OCI-LY7 (cell line): ENCODE results near the gene DUSP21. TPM values are rescaled to one million over a fixed set of nuclear protein-coding genes. Genes with fewer than 3 reads are reported as not detected.

Source experiments
- BruUV-seq: library from RNA; stranded (reverse); fragments of 400-500 nt; replicated peaks from 2 replicates; lab custom pipeline; 2021; lab: Mats Ljungman, UMichigan
- CTCF ChIA-PET: fragments of 300-600 bp; sonication (Branson Sonifier 250); formaldehyde crosslinking; loops from one replicate; lab custom pipeline; 2022; ENCODE audit warnings: antibody characterized with exemption; ENCODE audit not compliant: unreplicated experiment; lab: Charles Lee
- POLR2A ChIA-PET: fragments of 300-600 bp; sonication (Branson Sonifier 250); formaldehyde crosslinking; loops from one replicate; lab custom pipeline; 2022; ENCODE audit warnings: antibody characterized with exemption; lab: Charles Lee
- DNase-seq: peaks from one replicate; pipeline ENCODE4 v3.0.0-alpha.2; 2015; ENCODE audit warnings: low spot score
- H2AFZ ChIP-seq: fragments of 200-600 bp; sonication (generic), shearing (Covaris generic); 2 replicates; pipeline ENCODE4 v1.6.1; 2014; ENCODE audit warnings: mild to moderate bottlenecking, antibody characterized with exemption, low read length, moderate library complexity
- H3K27ac ChIP-seq: fragments of 200-600 bp; sonication (generic); 2 replicates; pipeline ENCODE4 v1.5.1; 2014; ENCODE audit warnings: mixed run types, low read depth, mild to moderate bottlenecking, moderate library complexity, low read length, inconsistent platforms; ENCODE audit not compliant: poor library complexity, severe bottlenecking
- H3K36me3 ChIP-seq: fragments of 200-600 bp; sonication (generic); 2 replicates; pipeline ENCODE4 v1.6.1; 2014; ENCODE audit warnings: mild to moderate bottlenecking, antibody characterized with exemption, low read length, moderate library complexity, mixed read lengths; ENCODE audit not compliant: insufficient read depth
- H3K4me1 ChIP-seq: fragments of 200-600 bp; sonication (generic); 2 replicates; pipeline ENCODE4 v1.5.1; 2014; ENCODE audit warnings: mild to moderate bottlenecking, low read length; ENCODE audit not compliant: insufficient read depth, poor library complexity, severe bottlenecking
- H3K4me2 ChIP-seq: fragments of 200-600 bp; sonication (generic); 2 replicates; pipeline ENCODE4 v1.6.1; 2014; ENCODE audit warnings: mild to moderate bottlenecking, low read length
- H3K4me3 ChIP-seq: fragments of 200-600 bp; sonication (generic); 2 replicates; pipeline ENCODE4 v1.5.1; 2014; ENCODE audit warnings: mild to moderate bottlenecking, low read depth, low read length; ENCODE audit not compliant: poor library complexity, severe bottlenecking
- H3K79me2 ChIP-seq: fragments of 200-600 bp; sonication (generic); 2 replicates; pipeline ENCODE4 v1.6.1; 2016; ENCODE audit warnings: low read depth, mild to moderate bottlenecking, low read length, moderate library complexity, mixed read lengths; ENCODE audit not compliant: insufficient read depth
- H3K9me2 ChIP-seq: fragments of 200-600 bp; sonication (generic); 2 replicates; pipeline ENCODE4 v1.6.1; 2016; ENCODE audit warnings: mild to moderate bottlenecking, low read length, mixed read lengths; ENCODE audit not compliant: insufficient read depth
- H3K9me3 ChIP-seq: fragments of 200-600 bp; sonication (generic); 2 replicates; pipeline ENCODE4 v1.6.1; 2014; ENCODE audit warnings: mild to moderate bottlenecking, mixed run types, low read length, mixed read lengths
- H4K20me1 ChIP-seq: fragments of 200-600 bp; sonication (generic); 2 replicates; pipeline ENCODE4 v1.6.1; 2014; ENCODE audit warnings: mild to moderate bottlenecking, antibody characterized with exemption, low read length, moderate library complexity, mixed read lengths; ENCODE audit not compliant: insufficient read depth
- CTCF ChIP-seq: fragments of 200-600 bp; sonication (generic); conservative IDR thresholded peaks from 2 replicates; pipeline ENCODE4 v1.5.1; 2014; ENCODE audit warnings: mild to moderate bottlenecking, antibody characterized with exemption, low read length, moderate library complexity, mixed read lengths
- EZH2phosphoT487 ChIP-seq: fragments of 200-600 bp; sonication (generic); IDR thresholded peaks from 2 replicates; pipeline ENCODE4 v1.6.1; 2018; ENCODE audit warnings: low read depth, borderline replicate concordance, mild to moderate bottlenecking, mixed run types, antibody characterized with exemption, low read length, moderate library complexity, mixed read lengths
- intact Hi-C: fragments of 100-400 bp; cut with micrococcal nuclease; formaldehyde crosslinking; loops from one replicate; pipeline ENCODE4 v1.10.0; 2022; ENCODE audit not compliant: unreplicated experiment
- total RNA-seq, 2 experiments: library from RNA; depleted of rRNA in 1 of 2; stranded (reverse); fragments of >200 nt in 1 of 2; shearing (Covaris generic) in 1 of 2; gene quantifications; 2 replicates each; pipeline ENCODE4 v1.2.3, GENCODE V29; 2014 to 2022

DUSP21 gene
- total RNA-seq, 2 experiments from 2014 or later, result not detected

GRCh38 chrX:44871931-44872820, 28.4 kb downstream of the DUSP21 start:
- Histone ChIP-seq H3K4me1 (peaks cover 5% of the 10 kb centered on the region), H4K20me1 (peaks cover 7% of the 10 kb centered on the region; the same call in 1 of the 2 replicates), H2AFZ (peak overlapping the region; percentile 67; the same call in 1 of the 2 replicates), H3K36me3 (peaks cover 5% of the 10 kb centered on the region), H3K27ac (peak overlapping the region; percentile 79), H3K4me3 (peak overlapping the region; percentile 87), H3K79me2 (peaks cover 44% of the 10 kb centered on the region), H3K9me3 (no peaks in the 10 kb centered on the region), H3K9me2 (no peaks in the 10 kb centered on the region), H3K4me2 (peak overlapping the region; percentile 85)
- ChIA-PET CTCF (interaction anchor here (0.7 kb wide), 1 partner anchor 94 kb away, joined by 3 read pairs; no protein-coding TSS in a partner anchor), POLR2A (interaction anchor here (0.6 to 1.0 kb wide), 9 partner anchors 15 to 1972 kb away, joined by 3 to 6 read pairs (median 4); no protein-coding TSS in a partner anchor)
- DNase-seq, result no peak
- intact Hi-C loops, result loop anchor here (2.0 to 5.0 kb wide), 3 partner anchors 35 to 329 kb away; partner anchors contain the start of gene FUNDC1
- TSS peak; percentile 83 for BruUV-seq
- TF ChIP-seq EZH2phosphoT487 (no peak), CTCF (no peak)

DNA sequence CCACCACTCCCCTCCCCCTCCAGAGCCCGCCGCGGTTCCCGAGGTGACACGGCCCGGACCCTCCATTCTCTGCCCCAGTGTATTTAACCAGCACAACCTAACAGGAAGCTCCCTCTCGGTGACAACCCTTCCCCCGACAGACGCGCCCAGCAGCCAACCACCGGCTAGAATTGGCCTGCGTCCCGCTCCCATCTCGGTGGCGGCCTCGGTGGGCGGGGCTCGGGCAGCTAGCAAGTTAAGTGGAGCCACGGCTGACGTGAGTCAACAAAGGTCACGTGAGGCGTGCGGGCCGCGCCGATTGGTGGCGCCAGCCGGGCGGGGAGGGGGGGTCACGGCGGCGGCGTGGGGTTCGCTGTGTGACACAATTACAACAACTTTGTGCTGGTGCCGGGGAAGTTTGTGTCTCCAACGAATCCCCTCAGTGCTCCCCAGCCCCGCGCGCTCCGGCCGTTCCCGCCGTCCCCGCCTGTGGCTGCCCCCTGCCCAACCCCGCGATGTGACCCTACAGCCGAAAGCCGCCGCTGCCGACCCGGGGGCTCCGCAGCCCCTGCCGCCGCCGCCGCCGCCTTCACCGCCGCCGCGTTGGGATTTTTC, 29.1 kb downstream of the DUSP21 start, which contains the start of gene KDM6A:
Gene KDM6A, plus strand, starts transcription at position 368 of the 594 bp plus-strand sequence. CDS start 364 bp downstream, outside the sequence.
- Histone ChIP-seq H3K4me1 (peaks cover 5% of the 10 kb centered on the region), H3K4me3 (peak within 1 kb of the TSS; percentile 87), H3K27ac (peak within 1 kb of the TSS; percentile 87), H3K36me3 (peaks cover 7% of the 10 kb centered on the region), H2AFZ (peak within 1 kb of the TSS; percentile 67), H3K79me2 (peaks cover 52% of the 10 kb centered on the region), H3K9me2 (no peaks in the 10 kb centered on the region), H3K9me3 (no peaks in the 10 kb centered on the region), H3K4me2 (peak within 1 kb of the TSS; percentile 87), H4K20me1 (peaks cover 7% of the 10 kb centered on the region; the same call in 1 of the 2 replicates)
- peak; percentile 94 for DNase-seq
- intact Hi-C loops, result loop anchor here (2.0 to 5.0 kb wide), 3 partner anchors 34 to 330 kb away; partner anchors contain the start of gene FUNDC1
- no TSS peak for BruUV-seq
- CTCF ChIA-PET, result interaction anchor here (0.6 to 0.7 kb wide), 2 partner anchors 93 to 340 kb away, joined by 3 read pairs; no protein-coding TSS in a partner anchor
- TF ChIP-seq CTCF, result no peak
- TF ChIP-seq EZH2phosphoT487, result no peak
- POLR2A ChIA-PET, result interaction anchor here (0.6 to 1.0 kb wide), 9 partner anchors 14 to 1971 kb away, joined by 3 to 6 read pairs (median 4); no protein-coding TSS in a partner anchor
